Colonic mucosa (tissue), 4 donors: Measurements from ENCODE around the gene TBC1D20. TPM values are rescaled to one million over a fixed set of nuclear protein-coding genes. Genes with fewer than 3 reads are reported as not detected.

Experiments used
- DNase-seq: peaks from one replicate; pipeline ENCODE4 v3.0.0-alpha.2; 2020
- H3K27ac ChIP-seq: fragments of 200-600 bp; one replicate; pipeline ENCODE4 v1.8.0; 2021
- H3K27me3 ChIP-seq: fragments of 200-600 bp; one replicate; pipeline ENCODE4 v1.8.0; 2021
- H3K36me3 ChIP-seq: fragments of 200-600 bp; one replicate; pipeline ENCODE4 v1.8.0; 2021
- H3K4me1 ChIP-seq: fragments of 200-600 bp; one replicate; pipeline ENCODE4 v1.8.0; 2021; ENCODE audit warnings: mild to moderate bottlenecking
- H3K4me3 ChIP-seq: fragments of 200-600 bp; one replicate; pipeline ENCODE4 v1.8.0; 2021
- H3K9ac ChIP-seq, 2 donors: one replicate each; pipeline ENCODE4 v1.7.0; 2013; ENCODE audit warnings: control low read depth in 2 of 2, low read depth in 2 of 2, low read length in 2 of 2
- H3K9me3 ChIP-seq: fragments of 200-600 bp; one replicate; pipeline ENCODE4 v1.8.0; 2021
- intact Hi-C: fragments of 100-400 bp; cut with DNase I; formaldehyde crosslinking; loops from one replicate; pipeline ENCODE4 v1.14.1; 2022
- total RNA-seq, 2 donors: library from RNA; stranded (reverse); fragmentation: NEBNext Ultra II Directional in 1 of 2; extraction: Animal tissue kit (Norgen Biotek cat#: 25700) in 1 of 2; gene quantifications; one replicate each; pipeline ENCODE4 v1.2.1, GENCODE V29; 2021
- TF ChIP-seq, protein P1 (sequence below): fragments of 200-600 bp; IDR thresholded peaks from one replicate; pipeline ENCODE4 v1.8.0; 2022; ENCODE audit warnings: antibody characterized with exemption, mild to moderate bottlenecking
- donor health status: healthy.
- donor health status: DM: no; HTN: no; CAD: no.
- donor health status: DM: no; HTN: no; CAD: no.

The TBC1D20 gene
- total RNA-seq, 2 donors from 2014 or later, result 25.4 to 31.9 TPM

DNA sequence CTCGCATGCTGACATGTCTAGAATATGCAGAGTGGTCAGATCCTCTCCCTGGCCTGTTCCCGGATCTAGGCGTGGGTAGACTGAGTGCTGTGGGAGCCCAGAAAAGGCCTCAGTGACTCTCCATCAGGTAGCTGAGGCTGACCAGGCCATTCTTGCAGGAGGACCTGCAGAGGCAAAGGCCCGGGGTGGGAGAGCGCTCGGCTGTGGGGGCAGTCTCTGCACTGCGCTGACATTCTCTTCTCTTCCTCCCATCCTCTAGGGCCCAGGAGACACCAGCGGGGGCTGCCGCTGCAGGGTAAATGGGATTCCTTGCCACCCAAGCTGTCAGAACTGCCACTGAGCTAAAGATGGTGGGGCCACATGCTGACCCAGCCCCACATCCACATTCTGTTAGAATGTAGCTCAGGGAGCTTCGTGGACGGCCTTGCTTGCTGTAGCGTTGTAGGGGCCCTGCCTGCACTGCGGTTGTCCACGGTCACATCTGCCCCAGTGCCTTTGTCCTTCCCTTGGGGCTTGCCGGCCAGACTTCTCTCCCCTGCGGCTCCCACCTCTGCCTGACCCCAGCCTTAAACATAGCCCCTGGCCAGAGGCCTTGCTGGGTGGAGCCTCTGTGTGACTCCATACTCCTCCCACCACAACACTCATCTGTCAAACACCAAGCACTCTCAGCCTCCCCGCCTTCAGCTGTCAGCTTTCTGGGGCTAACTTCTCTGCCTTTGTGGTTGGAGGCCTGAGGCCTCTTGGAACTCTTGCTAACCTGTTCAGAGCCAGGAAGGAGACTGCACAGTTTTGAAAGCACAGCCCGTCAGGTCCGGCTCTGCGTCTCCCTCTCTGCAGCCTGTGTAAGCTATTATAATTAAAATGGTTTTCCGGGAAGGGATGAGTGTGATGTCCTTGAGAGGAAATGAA lies 32.0 kb downstream of the TBC1D20 start:
- TF ChIP-seq, protein P1, sequence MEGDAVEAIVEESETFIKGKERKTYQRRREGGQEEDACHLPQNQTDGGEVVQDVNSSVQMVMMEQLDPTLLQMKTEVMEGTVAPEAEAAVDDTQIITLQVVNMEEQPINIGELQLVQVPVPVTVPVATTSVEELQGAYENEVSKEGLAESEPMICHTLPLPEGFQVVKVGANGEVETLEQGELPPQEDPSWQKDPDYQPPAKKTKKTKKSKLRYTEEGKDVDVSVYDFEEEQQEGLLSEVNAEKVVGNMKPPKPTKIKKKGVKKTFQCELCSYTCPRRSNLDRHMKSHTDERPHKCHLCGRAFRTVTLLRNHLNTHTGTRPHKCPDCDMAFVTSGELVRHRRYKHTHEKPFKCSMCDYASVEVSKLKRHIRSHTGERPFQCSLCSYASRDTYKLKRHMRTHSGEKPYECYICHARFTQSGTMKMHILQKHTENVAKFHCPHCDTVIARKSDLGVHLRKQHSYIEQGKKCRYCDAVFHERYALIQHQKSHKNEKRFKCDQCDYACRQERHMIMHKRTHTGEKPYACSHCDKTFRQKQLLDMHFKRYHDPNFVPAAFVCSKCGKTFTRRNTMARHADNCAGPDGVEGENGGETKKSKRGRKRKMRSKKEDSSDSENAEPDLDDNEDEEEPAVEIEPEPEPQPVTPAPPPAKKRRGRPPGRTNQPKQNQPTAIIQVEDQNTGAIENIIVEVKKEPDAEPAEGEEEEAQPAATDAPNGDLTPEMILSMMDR, result no peak
- Histone ChIP-seq H3K4me3 (no peak overlapping the region), H3K9ac (no peak overlapping the region), H3K36me3 (peaks cover 14% of the 10 kb centered on the region), H3K27me3 (no peaks in the 10 kb centered on the region), H3K9me3 (no peaks in the 10 kb centered on the region), H3K4me1 (no peaks in the 10 kb centered on the region), H3K27ac (no peak overlapping the region)
- DNase-seq, result no peak
- intact Hi-C loops, result loop anchor here (5.0 kb wide), 2 partner anchors 47 to 78 kb away; no protein-coding TSS in a partner anchor

GRCh38 chr20:428658-429200 lies 33.6 kb downstream of the TBC1D20 start:
- no peak for DNase-seq
- no peaks in the 10 kb centered on the region for H3K9me3 ChIP-seq
- no peak overlapping the region for H3K9ac ChIP-seq
- TF ChIP-seq, protein P1, result no peak
- H3K36me3 ChIP-seq, result peaks cover 14% of the 10 kb centered on the region
- intact Hi-C loops, result no loop called here
- no peaks in the 10 kb centered on the region for H3K27me3 ChIP-seq
- H3K4me1 ChIP-seq, result no peaks in the 10 kb centered on the region
- no peak overlapping the region for H3K27ac ChIP-seq
- no peak overlapping the region for H3K4me3 ChIP-seq

GRCh38 chr20:427849-428657 lies 34.3 kb downstream of the TBC1D20 start:
- no peak overlapping the region for H3K4me3 ChIP-seq
- peaks cover 14% of the 10 kb centered on the region for H3K36me3 ChIP-seq
- intact Hi-C loops, result no loop called here
- no peak overlapping the region for H3K9ac ChIP-seq
- DNase-seq, result no peak
- no peaks in the 10 kb centered on the region for H3K27me3 ChIP-seq
- H3K27ac ChIP-seq, result no peak overlapping the region
- TF ChIP-seq, protein P1, result no peak
- H3K9me3 ChIP-seq, result no peaks in the 10 kb centered on the region
- H3K4me1 ChIP-seq, result no peaks in the 10 kb centered on the region

GRCh38 chr20:427401-427800 lies 34.9 kb downstream of the TBC1D20 start:
- peaks cover 14% of the 10 kb centered on the region for H3K36me3 ChIP-seq
- no peaks in the 10 kb centered on the region for H3K4me1 ChIP-seq
- TF ChIP-seq, protein P1, result no peak
- DNase-seq, result no peak
- intact Hi-C loops, result no loop called here
- no peak overlapping the region for H3K4me3 ChIP-seq
- no peaks in the 10 kb centered on the region for H3K9me3 ChIP-seq
- no peak overlapping the region for H3K27ac ChIP-seq
- H3K9ac ChIP-seq, result no peak overlapping the region
- no peaks in the 10 kb centered on the region for H3K27me3 ChIP-seq

- no peak for DNase-seq
Measured at GRCh38 chr20:426566-426965, 35.8 kb downstream of the TBC1D20 start.

More at GRCh38 chr20:426566-426965, 35.8 kb downstream of the TBC1D20 start:
- Histone ChIP-seq H3K9me3 (no peaks in the 10 kb centered on the region), H3K9ac (no peak overlapping the region), H3K4me1 (no peaks in the 10 kb centered on the region), H3K36me3 (peaks cover 14% of the 10 kb centered on the region), H3K27me3 (no peaks in the 10 kb centered on the region), H3K4me3 (no peak overlapping the region), H3K27ac (no peak overlapping the region)
- TF ChIP-seq, protein P1, result no peak
- intact Hi-C loops, result no loop called here
